NOMO-1 treated with DMSO at 0.1 percent for 48 hours (cell line): ENCODE results near the gene RAB33A.

Experiments
- DNase-seq: peaks from one replicate; lab custom pipeline; 2025; ENCODE audit not compliant: unreplicated experiment; lab: John Stamatoyannopoulos, UW

Gene RAB33A

DNA sequence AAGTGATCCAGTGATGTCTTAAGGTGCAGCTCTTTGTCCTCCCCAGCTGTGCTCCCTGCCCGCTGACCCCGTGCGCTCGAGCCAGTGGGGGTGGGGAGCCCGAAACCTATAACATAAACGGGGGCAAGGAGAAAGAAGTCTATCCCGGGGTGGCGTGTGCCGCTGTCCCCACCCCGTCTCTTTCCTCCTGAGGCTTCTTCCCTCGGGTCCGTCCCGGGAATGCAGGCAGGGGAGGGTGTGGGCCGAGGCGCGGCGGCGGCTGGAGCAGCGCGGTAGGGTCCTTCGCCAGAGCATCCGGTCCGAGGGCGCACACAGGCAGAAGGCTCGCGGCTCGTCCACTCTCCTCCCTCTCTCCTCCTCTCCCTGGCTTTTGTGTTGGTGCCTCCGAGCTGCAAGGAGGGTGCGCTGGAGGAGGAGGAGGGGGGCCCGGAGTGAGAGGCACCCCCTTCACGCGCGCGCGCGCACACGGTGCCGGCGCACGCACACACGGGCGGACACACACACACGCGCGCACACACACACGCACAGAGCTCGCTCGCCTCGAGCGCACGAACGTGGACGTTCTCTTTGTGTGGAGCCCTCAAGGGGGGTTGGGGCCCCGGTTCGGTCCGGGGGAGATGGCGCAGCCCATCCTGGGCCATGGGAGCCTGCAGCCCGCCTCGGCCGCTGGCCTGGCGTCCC, at the start of gene RAB33A:
Gene RAB33A, plus strand, starts transcription at position 517 of the 681 bp plus-strand sequence. Its CDS starts 101 bp downstream, at position 618.
- DNase-seq: no peak

DNA sequence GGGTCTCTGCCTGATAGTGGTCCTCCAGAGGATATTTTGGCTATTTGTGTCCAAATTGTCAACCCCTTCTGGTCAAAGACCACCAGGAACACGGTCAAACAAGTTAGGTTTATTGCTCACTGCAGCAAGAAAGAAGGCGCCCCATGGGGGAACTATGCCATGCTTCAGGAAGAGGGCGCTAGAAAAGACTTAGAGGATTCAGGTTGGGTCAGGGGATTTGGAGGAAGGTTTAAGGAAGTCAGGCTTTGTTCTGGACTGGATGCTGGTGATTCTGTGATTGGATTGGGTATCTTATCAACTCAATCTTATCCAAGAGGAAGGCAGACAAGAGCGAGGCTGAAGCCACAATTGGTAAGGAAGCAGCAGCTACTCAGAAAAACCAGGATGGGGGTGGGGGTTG, 47.2 kb upstream of the RAB33A start:
- DNase-seq: no peak

DNA sequence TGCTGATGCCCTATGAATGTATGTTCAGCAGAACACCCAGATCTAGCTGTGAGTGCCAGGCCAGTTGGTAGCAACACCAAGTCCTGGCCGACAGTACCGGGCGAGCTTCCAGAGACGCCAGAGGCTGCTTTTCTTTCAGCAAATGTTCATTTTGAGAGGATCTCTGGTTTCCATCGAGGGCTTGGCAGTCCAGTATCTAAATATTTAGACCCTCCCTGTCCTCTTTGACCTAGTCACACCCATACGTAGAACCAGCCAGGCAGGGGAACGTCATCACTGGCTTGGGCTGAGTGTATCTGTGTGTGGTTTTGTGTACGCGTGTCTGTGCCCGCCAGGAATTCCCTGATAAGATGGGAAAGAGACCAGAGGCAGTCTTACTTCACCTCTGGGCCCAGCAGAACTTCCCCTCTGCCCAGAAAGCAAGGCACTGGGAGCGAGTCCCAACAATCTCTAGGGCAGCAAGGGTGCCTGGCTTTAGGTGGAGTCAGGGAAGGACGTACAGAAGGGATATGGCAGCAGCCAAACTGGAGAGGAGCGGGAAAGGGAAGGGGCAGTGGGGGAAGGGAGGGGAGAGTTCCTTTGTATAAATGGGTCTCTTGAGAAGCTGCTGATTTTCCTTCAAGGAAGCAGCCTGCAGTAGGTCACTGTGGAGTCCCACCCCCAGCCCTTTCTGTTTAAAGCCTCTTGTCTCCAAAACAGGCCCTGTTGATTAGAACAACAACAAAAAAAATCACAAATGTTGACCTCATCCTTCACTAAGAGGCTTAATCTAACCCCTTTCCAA, 46.5 kb upstream of the RAB33A start:
- DNase-seq: no peak

DNA sequence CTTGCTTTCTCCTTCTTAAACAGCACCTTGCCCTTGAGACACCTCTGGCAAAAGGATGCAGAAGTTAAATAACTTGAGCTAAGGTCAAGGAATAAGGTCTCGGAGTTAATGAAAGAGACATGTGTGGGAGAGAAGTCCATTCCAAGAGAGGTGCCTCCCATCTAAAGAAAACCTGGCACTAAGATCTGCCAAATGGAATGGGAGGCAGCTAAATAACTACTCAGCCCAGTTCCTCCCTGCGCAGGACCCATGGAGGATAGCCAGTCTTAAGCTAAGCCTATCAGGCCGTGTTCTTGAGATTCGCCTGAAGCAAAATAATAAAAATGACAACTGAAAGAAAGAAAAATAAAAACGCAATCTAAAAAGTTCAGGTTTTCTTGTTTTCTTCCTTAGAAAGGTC, 40.8 kb upstream of the RAB33A start:
- DNase-seq: no peak

DNA sequence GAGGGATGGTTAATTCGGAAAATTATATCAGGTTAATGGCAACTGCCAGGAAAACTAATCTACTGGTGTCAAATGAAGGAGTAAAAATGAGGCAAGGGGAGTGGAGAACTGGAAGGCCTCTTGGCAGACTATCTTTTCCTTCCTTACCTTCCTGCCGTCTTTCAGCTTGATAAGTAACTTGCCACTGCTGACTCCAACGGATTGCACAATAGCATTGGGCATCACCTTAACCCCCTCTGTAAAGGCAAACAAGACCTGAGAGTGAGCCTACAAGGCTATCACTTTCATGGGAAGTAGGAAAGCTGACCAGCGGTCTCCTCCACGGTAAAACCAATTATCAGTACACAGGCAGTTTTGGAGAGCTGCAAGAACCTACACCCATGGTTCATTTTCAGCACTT, 35.3 kb upstream of the RAB33A start:
- DNase-seq: no peak

DNA sequence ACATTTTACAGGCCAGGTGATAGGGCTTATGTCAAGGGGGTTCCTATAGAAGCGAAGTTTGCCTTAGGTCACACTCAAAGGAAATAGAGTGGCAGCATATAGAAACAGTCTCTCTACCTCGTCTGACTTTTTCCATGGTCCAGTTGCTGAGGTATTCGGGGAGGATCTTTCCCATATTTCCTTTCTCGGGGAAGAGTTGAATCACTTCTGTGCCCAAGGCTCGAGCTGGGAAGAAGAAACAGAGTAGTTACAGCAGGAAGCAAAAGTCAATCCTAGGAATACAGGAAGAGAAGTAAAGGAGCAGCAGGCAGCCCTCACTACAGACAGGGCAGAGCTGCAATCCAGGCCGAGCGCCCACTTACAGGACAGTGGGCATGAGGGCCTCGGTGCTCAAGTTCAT, 34.8 kb upstream of the RAB33A start:
- no peak for DNase-seq

DNA sequence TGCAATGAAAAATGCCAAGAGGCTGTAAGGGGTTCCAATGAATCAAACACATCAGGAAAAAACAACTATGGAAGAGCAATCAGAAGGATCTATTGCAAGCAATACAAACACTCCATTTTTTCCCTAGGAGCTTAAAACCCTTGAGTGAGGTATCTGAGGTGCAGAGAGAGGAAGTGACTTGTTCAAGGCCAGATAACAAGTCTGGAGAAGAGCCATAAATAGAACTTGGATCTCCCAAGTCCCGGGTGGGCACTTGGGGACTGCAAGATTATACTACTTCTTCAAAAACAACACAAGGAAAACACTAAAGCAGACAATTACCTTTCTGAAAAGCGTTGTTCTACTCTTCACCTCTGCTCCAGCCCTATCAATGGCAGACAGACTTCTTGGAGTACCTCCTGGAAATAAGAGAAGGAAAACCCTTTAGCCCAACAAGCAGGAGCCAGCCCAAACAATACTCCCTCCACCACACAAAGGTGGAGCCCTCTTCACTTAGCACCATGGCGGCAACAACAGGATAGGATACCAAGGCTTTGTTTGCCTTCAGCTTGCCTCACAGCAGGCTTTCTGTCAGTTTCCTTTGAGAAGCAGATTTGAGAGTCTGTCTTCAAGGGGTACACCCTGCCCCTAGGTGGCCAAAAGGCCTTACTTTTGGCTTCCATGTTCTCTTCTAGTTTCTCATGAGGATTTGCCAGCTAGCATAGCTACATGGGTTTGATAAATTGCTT, 32.1 kb upstream of the RAB33A start:
- DNase-seq: no peak

DNA sequence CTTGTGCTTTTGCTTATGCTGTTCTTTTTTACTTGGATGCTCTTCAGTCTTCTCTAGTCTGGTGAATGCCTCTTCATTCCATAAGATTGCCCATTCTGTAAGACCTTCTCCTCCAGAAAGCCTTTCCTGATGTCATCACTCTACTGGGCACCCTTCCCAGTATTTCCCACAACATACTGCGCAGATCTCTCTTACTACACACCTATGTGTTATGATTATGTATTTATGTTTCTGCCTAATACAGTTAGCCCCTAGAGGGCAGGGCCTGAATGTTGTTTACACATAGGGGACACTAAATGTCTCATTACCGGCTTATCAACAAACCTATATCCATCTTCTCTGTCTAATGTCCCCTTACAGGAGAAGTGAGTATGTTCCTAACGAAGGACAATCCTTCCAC, 27.3 kb upstream of the RAB33A start:
- DNase-seq: no peak

DNA sequence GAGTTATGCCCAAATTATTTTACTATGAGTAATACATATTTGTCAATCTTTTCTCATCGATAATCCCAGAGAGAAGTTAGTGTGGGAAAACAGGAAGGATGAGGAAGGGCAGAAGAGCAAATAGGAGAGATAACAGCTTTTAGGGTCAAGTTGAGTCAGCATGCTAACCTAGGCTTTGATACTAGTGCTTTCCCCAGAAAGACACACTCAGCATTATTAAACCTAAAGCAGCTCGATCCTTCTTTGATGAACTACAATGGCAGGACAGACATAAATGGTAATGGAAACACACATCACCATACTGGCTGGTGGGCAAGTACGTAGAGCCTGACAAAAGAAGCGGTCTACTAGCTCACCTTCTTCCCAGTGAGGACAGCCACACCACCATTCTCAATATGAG, 26.6 kb upstream of the RAB33A start:
- no peak for DNase-seq

DNA sequence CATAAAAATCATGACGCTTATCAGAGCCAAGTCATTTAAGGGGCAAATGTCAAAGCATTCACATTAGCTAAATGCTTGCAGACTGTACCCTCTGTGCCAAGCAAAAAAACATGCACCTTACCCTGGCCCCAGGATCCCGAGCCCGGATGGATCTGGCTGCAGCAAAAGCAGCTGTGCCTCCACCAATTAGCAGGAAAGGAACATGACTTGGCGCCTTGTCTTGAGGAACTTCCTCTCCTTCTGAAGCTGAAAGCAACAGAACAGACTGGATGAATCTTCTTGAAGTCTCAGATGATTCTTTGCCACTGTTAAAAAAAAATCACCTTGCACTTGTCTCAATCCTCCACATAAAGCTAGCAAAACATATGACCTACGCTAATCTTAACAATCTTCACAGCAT, 24.1 kb upstream of the RAB33A start:
- peak; percentile 39 for DNase-seq

DNA sequence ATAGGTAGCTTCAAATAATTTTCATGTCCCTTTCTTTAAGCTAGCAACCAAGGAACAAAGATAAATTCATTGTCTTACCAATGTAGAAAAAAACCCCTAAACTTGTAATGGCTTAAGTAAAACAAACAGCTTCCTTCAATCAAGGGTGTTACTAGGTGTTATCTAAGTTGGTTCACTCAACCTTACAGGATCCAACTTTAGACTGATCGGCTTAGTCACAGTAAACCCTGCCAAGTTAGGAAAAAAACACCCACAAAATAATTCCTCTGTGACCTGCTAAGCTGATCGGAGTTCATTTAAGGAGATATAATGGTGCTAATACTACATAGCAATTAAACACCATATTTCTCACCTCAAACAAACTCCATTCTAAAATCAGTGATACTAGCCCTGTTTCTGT, 16.2 kb upstream of the RAB33A start:
- no peak for DNase-seq

DNA sequence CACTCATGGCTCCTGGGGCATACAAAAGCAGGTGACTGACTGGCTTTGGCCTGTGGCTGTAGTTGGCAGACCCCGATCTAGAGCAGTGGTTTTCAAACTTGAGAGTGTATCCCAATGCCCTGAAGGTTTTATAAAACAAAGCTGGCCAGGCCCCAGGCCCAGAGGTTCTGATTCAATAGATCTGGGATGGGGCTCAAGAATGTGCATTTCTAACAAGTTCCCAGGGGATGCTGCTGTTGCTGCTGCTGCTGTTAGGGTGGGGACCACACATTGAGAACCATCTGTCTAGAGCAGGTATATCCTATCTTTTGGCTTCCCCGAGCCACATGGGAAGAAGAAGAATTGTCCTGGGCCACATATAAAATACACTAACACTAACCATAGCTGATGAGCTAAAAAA, 13.5 kb upstream of the RAB33A start:
- no peak for DNase-seq

DNA sequence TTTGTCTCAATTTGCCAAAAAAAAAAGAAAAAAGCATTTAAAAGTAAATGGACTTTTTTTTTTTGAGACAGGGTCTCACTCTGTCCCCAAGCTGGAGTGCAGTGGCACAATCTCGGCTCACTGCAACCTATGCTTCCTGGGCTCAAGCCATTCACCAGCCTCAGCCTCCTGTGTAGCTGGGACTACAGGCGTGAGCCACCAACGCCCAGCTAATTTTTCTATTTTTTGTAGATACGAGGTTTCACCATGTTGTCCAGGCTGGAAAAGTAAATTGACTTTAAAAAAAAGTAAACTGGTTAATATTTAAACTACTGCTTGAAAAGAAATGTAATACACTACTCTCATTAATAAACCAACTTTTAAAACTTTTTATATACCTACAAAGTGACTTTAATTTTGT, 12.0 kb upstream of the RAB33A start:
- no peak for DNase-seq

DNA sequence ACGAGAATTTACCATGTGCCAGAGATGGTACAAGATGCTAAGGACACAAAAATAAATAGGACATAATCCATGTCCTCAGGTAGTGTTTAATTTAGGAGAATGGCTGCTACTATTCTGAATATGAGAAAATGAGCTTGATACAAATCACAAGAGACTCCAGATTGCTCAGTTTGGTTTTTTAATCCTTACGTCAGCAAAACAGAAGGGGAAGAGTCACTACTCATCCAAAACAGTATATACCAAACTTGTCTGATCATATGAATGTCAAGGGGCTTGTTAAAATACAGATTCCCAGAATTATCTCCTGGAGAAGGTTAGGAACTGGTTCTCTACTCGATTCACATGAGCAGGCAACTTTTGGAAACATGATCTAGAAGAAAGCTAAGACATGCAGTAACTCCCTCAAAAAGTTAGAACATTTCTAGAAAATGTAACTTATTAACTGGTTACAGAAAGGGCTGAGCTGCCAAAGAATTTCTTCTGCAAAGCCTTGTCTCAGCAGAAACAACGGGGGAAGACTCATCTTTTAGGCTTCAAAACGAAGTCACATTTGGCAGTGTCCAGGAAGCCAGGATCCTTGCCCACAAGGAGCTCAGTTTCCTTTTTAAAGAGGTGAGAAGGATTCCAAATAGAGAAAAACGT, 9.5 kb upstream of the RAB33A start:
- no peak for DNase-seq

DNA sequence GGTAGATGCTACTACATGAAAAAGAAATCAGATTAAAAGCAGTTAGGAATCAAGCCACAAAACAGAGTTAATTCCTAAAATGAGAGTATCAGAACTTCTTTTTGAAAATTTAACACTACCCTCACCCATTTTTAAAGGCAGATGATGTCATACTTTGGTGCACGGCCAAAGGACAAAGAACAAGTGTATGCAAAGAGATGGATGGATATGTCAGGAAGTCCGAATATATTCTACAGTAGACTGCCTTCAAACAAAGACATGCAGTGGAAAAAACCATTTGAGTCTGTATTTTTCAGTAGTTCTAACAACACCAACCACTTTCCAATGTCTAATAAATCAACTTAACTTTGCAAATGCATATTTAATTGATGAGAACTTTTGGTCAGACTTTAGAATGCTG, 8.4 kb upstream of the RAB33A start:
- DNase-seq: no peak

DNA sequence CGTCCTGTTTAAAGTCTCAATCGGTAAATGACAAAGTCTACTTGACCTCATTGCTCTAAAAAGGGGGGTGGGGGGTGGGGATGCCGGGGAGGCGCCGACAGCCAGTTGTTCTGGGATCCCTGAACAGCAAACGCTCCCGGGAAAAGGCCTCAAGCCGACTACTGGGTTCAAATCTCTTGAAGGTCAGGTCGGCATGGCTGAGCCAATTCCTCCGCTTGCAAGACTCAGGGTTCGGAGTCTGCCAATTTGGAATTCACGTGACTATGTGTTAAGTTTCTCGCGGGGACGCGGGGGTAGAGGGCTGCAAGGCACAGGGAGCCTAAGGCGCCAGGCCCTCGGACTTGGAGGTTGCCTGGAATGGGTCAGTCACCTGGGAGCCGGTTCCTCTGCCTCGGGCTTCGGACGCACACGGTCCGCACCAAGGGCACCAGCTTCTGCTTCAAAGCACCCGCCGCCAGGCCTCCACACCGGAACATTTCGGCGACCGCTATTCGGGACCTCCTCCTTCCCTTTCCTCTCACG, 6.5 kb upstream of the RAB33A start:
- no peak for DNase-seq

DNA sequence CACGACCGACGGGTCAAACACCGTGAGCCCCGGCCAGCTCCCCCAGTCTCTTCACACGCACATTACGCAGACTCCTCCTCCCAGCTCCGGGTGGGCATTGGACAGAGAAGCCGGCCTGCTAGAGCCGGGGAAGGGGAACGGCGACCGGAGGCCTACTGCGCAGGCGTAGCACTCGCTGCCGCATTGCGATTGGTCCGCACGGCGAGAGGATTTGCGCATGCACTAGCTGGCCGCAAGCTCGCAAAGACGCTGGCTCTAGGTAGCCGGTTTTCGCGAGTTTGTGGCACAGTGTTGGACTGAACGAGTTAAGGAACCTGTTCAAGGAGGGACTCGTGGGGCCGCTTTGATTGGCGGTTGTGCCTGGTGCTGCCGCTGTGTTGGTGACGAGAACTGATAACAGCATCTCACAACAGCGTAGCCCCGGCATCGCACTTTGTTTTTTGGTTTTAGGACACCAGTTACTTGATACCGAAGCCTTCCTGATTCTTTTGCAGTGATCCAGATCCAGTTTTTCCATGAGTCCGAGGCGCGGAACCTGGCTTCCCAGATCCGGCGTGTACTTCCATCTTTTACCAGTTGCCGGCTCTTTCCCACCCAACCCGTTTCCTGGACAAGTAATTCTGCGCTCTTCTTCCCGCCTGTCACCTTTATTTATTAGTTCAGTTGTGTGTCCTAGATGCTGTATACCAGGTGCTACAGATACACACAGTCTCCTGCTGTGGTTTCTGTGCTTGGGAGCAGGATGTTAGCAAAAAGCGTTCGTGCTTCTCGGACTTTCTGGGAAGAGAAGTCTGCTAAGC, 5.9 kb upstream of the RAB33A start, which contains the start of gene AIFM1:
Gene AIFM1, minus strand, starts transcription at position 139 of the 800 bp plus-strand sequence. CDS start 185 bp downstream, outside the sequence.
- DNase-seq: peak; percentile 82

DNA sequence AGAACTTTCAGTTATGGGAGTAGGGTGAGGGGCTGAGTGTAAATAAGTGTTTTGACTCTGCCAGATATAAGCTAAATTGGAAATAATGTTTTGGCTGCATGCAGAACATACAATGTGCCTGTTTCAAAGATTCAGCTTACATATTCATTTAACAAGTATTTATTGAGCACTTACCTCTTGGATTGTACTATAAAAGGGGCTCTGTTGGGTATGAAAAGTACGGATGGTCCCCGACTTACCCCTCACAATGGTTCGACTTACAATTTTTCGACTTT, 5.3 kb upstream of the RAB33A start:
- DNase-seq: no peak

DNA sequence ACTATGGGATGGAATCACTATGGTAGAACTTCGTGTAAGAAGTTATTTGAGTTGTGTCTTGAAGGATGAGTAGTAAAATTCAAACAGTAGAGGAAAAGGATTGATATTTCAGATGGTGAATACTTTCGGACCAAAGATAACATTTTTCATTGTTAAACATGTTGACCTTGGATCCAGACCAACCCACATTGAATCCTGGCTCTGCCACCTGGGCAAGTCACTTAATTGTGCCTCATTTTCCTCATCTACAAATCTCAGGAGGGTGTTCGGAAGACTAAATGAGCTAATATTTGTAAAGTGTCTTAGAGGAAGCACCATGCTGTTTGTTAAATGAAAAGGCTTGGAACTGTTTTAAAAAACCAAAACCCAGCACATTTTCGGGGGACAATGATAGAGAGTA, 4.7 kb upstream of the RAB33A start:
- DNase-seq: no peak

DNA sequence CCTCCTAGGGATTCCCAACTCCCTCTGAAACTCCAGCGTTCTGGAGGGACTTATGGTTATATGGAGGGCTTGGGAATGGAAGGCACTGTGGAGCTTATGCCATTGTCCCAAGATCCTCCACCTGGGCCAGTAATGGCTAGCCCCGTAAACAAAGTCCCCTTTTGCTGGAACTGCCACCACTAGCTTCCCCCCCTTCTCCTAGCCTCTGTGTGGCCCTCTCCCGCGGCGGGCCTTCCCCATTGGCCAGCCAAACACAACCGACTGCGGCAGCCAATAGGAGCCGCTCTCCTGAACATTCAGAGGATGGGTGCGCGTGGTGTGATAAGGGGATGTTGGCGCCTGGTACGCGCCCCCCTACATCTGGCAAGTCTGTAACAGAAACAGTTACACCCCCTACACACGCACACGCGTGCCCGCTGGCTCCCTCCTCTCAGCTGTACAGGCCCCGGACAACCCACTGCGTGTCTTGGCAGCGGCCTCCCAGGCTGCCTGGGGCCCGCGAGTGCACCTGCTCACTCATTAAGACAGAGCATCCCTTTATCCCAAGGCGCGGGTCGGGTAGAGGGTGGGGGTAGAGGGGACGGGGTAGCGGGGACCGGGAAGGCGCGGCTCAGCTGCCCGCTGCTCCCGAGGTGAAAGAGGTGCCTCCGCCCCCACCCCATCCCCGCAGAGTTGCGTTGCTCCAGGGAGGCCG, 863 bp upstream of the RAB33A start:
- DNase-seq: peak; percentile 57
